Left ventricle myocardium superior (tissue), 1 donor: Measurements from ENCODE around the gene LEFTY2. TPM values are rescaled to one million over a fixed set of nuclear protein-coding genes. Genes with fewer than 3 reads are reported as not detected.
A peak's percentile ranks its signal among the peaks of the same experiment; 100 is the strongest.
"Not testable (repeated sequence)": the region's sequence is repeated elsewhere in the genome, so short reads cannot be mapped to it uniquely, and the experiment has no call there.

ENCODE experiments used
- ATAC-seq: fragments of 200-7000 bp; cut with Tn5 transposase; one replicate; pipeline ENCODE4 v1.9.1; 2020; ENCODE audit warnings: mild to moderate bottlenecking, moderate library complexity
- DNase-seq: peaks from one replicate; pipeline ENCODE4 v3.0.0-alpha.2; 2020
- intact Hi-C: fragments of 100-400 bp; cut with micrococcal nuclease; formaldehyde crosslinking; loops from one replicate; pipeline ENCODE4 v1.11.0; 2022
- total RNA-seq: library from RNA; stranded (reverse); fragmentation: NEBNext Ultra II Directional; extraction: Animal tissue kit (Norgen Biotek cat#: 25700); gene quantifications from one replicate; pipeline ENCODE4 v1.2.1, GENCODE V29; 2021
- donor health status: DM: no; HTN: yes; CAD: no; lungs with severe emphysema.

The LEFTY2 gene
- total RNA-seq, 1 donor from 2014 or later = 0.47 TPM

- DNase-seq = no peak
- intact Hi-C loops = no loop called here
- ATAC-seq = no peak
These were observed 4.5 kb downstream of the LEFTY2 start for GRCh38 chr1:225936523-225936922.

GRCh38 chr1:225936086-225936485 lies 4.9 kb downstream of the LEFTY2 start:
- ATAC-seq, intact Hi-C loops, DNase-seq: not testable (repeated sequence)

- no peak for DNase-seq
- intact Hi-C loops = no loop called here
- ATAC-seq = no peak
These were observed 6.3 kb downstream of the LEFTY2 start for GRCh38 chr1:225934711-225935110.

GRCh38 chr1:225933072-225933471 lies 7.9 kb downstream of the LEFTY2 start:
- no peak for DNase-seq
- no peak for ATAC-seq
- intact Hi-C loops = no loop called here

- intact Hi-C loops = no loop called here
- ATAC-seq = no peak
These were observed 9.5 kb downstream of the LEFTY2 start for GRCh38 chr1:225931270-225932136.

GRCh38 chr1:225930566-225930965 lies 10.5 kb downstream of the LEFTY2 start:
- ATAC-seq (no peak), DNase-seq (no peak)
- intact Hi-C loops = no loop called here

More at GRCh38 chr1:225931270-225932136, 9.5 kb downstream of the LEFTY2 start:
- DNase-seq = no peak

GRCh38 chr1:225929462-225929861 lies 11.6 kb downstream of the LEFTY2 start:
- intact Hi-C loops = not testable (repeated sequence)

GRCh38 chr1:225928186-225929175 lies 12.5 kb downstream of the LEFTY2 start:
- intact Hi-C loops = no loop called here
- ATAC-seq = no peak
- no peak for DNase-seq

More at GRCh38 chr1:225929462-225929861, 11.6 kb downstream of the LEFTY2 start:
- ATAC-seq, DNase-seq: not testable (repeated sequence)

- intact Hi-C loops = no loop called here
- ATAC-seq (no peak), DNase-seq (no peak)
These were observed 14.4 kb downstream of the LEFTY2 start for GRCh38 chr1:225926551-225927113.

GRCh38 chr1:225923692-225924555 lies 17.1 kb downstream of the LEFTY2 start, which contains the start of gene PYCR2:
TSS of gene PYCR2 (minus strand) at chr1:225924250. CDS start at chr1:225924110, 140 bp downstream.
- intact Hi-C loops = no loop called here
- DNase-seq = peak; percentile 98
- ATAC-seq = peak; percentile 99

- DNase-seq (no peak), ATAC-seq (peak; percentile 2)
- intact Hi-C loops = no loop called here
These were observed 17.7 kb downstream of the LEFTY2 start for GRCh38 chr1:225923381-225923691.

GRCh38 chr1:225921734-225922709 lies 19.0 kb downstream of the LEFTY2 start:
- ATAC-seq (no peak), DNase-seq (no peak)
- intact Hi-C loops = no loop called here

GRCh38 chr1:225919906-225920305 lies 21.1 kb downstream of the LEFTY2 start:
- peak; percentile 83 for DNase-seq
- intact Hi-C loops = no loop called here
- ATAC-seq = peak; percentile 25

GRCh38 chr1:225918280-225918679 lies 22.7 kb downstream of the LEFTY2 start:
- DNase-seq (no peak), ATAC-seq (no peak)
- intact Hi-C loops = no loop called here

GRCh38 chr1:225917536-225917935 lies 23.5 kb downstream of the LEFTY2 start:
- no peak for DNase-seq
- ATAC-seq = no peak
- intact Hi-C loops = no loop called here

GRCh38 chr1:225917101-225917500 lies 23.9 kb downstream of the LEFTY2 start:
- no peak for ATAC-seq
- DNase-seq = no peak
- intact Hi-C loops = no loop called here

GRCh38 chr1:225915538-225915991 lies 25.5 kb downstream of the LEFTY2 start:
- no peak for DNase-seq
- ATAC-seq = no peak
- intact Hi-C loops = no loop called here
